Fibroblast of mammary gland (primary cell): Measurements from ENCODE around the gene FRMD4B.
A peak's percentile ranks its signal among the peaks of the same experiment; 100 is the strongest.
"Not testable (repeated sequence)": the region's sequence is repeated elsewhere in the genome, so short reads cannot be mapped to it uniquely, and the experiment has no call there.

Experiments used
- DNase-seq: peaks from one replicate; pipeline ENCODE4 v3.0.0-alpha.2; 2010; ENCODE audit warnings: low read depth
- H3K4me3 ChIP-seq: 2 replicates; pipeline ENCODE4 v1.5.1; 2011; ENCODE audit warnings: low read depth, mild to moderate bottlenecking, low read length, moderate library complexity; ENCODE audit not compliant: control insufficient read depth
- TF ChIP-seq, protein P1 (sequence below): conservative IDR thresholded peaks from 2 replicates; pipeline ENCODE4 v1.5.1; 2011; ENCODE audit warnings: low read depth, low read length, inconsistent platforms; ENCODE audit not compliant: control insufficient read depth, insufficient read depth

Gene FRMD4B

GRCh38 chr3:69236812-69237707 lies 148.8 kb downstream of the FRMD4B start:
- no peak for DNase-seq
- TF ChIP-seq, protein P1, sequence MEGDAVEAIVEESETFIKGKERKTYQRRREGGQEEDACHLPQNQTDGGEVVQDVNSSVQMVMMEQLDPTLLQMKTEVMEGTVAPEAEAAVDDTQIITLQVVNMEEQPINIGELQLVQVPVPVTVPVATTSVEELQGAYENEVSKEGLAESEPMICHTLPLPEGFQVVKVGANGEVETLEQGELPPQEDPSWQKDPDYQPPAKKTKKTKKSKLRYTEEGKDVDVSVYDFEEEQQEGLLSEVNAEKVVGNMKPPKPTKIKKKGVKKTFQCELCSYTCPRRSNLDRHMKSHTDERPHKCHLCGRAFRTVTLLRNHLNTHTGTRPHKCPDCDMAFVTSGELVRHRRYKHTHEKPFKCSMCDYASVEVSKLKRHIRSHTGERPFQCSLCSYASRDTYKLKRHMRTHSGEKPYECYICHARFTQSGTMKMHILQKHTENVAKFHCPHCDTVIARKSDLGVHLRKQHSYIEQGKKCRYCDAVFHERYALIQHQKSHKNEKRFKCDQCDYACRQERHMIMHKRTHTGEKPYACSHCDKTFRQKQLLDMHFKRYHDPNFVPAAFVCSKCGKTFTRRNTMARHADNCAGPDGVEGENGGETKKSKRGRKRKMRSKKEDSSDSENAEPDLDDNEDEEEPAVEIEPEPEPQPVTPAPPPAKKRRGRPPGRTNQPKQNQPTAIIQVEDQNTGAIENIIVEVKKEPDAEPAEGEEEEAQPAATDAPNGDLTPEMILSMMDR, result no peak
- H3K4me3 ChIP-seq, result no peak overlapping the region

- H3K4me3 ChIP-seq, result no peak overlapping the region
- TF ChIP-seq, protein P1, result no peak
- DNase-seq, result no peak
These were observed 150.0 kb downstream of the FRMD4B start for GRCh38 chr3:69235882-69236281.

DNA sequence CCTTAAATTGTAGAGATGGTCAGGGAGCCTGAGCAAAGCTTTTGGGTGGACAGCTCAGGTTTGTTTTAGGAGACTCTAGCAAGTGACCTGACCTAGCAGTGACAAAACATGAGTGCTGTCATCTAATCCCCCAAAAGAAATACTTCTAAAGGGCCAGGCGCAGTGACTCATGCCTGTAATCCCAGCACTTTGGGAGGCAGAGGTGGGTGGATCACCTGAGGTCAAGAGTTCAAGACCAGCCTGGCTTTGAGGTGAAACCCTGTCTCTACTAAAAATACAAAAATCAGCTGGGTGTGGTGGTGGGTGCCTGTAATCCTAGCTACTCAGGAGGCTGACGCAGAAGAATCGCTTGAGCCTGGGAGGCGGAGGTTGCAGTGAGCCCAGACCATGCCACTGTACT lies 150.7 kb downstream of the FRMD4B start:
- H3K4me3 ChIP-seq, DNase-seq: not testable (repeated sequence)

- DNase-seq, result no peak
- H3K4me3 ChIP-seq, result no peak overlapping the region
- TF ChIP-seq, protein P1, result no peak
These were observed 153.4 kb downstream of the FRMD4B start for GRCh38 chr3:69232482-69232881.

- TF ChIP-seq, protein P1, result no peak
- DNase-seq, result peak; percentile 18
- H3K4me3 ChIP-seq, result no peak overlapping the region
These were observed 153.9 kb downstream of the FRMD4B start for GRCh38 chr3:69231929-69232440.

GRCh38 chr3:69226071-69226470 lies 159.8 kb downstream of the FRMD4B start:
- TF ChIP-seq, protein P1, result no peak
- H3K4me3 ChIP-seq, result no peak overlapping the region
- DNase-seq, result no peak

DNA sequence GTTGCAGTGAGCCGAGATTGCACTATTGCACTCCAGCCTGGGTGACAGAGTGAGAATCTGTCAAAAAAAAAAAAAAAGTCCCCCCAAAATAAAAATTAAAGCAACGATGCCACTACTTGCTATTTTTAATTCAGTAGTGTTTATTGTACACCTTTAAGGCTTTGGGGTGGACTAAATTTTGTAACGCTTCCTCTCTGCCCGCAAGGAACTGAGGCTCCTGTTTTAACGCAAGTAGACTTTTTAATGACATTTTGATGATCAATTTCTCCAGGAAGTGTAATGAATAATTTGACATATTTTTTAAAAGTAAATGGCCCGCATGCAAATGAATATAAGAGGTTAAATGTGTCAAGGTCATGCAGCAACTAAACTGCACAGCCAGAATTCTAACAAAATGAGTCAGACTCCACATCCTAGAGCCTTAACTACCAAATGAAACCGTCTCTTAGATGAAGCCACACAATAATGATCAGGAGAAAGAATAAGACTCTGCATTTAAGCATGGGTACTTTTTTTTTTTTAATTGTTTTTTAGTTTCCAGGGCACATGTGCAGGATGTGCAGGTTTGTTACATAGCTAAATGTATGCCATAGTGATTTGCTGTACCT lies 166.7 kb downstream of the FRMD4B start:
- H3K4me3 ChIP-seq, result no peak overlapping the region
- TF ChIP-seq, protein P1, result no peak
- no peak for DNase-seq
